Lower leg skin (tissue), 3 donors: ENCODE results near the gene ZNF280C.

Experiments
- CTCF ChIP-seq, 3 donors: fragments of 450-650 bp; IDR thresholded peaks; one replicate each; pipeline ENCODE4 v1.5.1; 2016; ENCODE audit warnings: antibody characterized with exemption in 3 of 3, mild to moderate bottlenecking in 3 of 3, moderate library complexity in 2 of 3
- POLR2A ChIP-seq, 2 donors: fragments of 450-650 bp; IDR thresholded peaks; one replicate each; pipeline ENCODE4 v1.6.1; 2016 to 2017; ENCODE audit warnings: antibody characterized with exemption in 2 of 2, mild to moderate bottlenecking in 1 of 2, moderate library complexity in 1 of 2

- TF ChIP-seq CTCF (IDR thresholded peaks at IDR 0.05), result no peak
- no peak for TF ChIP-seq POLR2A (IDR thresholded peaks at IDR 0.05)
Measured at GRCh38 chrX:130245441-130245840, 23.3 kb downstream of the ZNF280C start.
